ENCODE measurements around the gene NEDD9.
A peak's percentile ranks its signal among the peaks of the same experiment; 100 is the strongest.

The NEDD9 gene
- 2.5 to 44.9 (median 29.8) reads per million in 17 experiments for total RNA-seq

GRCh38 chr6:11232193-11232769, at the start of gene NEDD9:
Gene NEDD9, minus strand, starts transcription at chr6:11232668. Its CDS starts 153 bp downstream, at chr6:11232515.
- peak; percentile 92 to 97 (median 96) for DNase-seq

GRCh38 chr6:11282245-11282644, 49.8 kb upstream of the NEDD9 start:
- no peak for DNase-seq

- DNase-seq = no peak
Observed at GRCh38 chr6:11280394-11280793, 47.9 kb upstream of the NEDD9 start.

- no peak for DNase-seq
Observed at GRCh38 chr6:11279284-11279689, 46.8 kb upstream of the NEDD9 start.

- no peak for DNase-seq
Observed at GRCh38 chr6:11278207-11278559, 45.7 kb upstream of the NEDD9 start.

GRCh38 chr6:11277275-11278206, 45.1 kb upstream of the NEDD9 start:
- DNase-seq = peak; percentile 5 to 39 (median 24)

- DNase-seq = no peak
Observed at GRCh38 chr6:11276911-11277274, 44.4 kb upstream of the NEDD9 start.

- no peak for DNase-seq
Observed at GRCh38 chr6:11276228-11276627, 43.8 kb upstream of the NEDD9 start.

- DNase-seq = peak; percentile 61 to 90 (median 76)
Observed at GRCh38 chr6:11275598-11275997, 43.1 kb upstream of the NEDD9 start.

GRCh38 chr6:11273406-11274065, 41.1 kb upstream of the NEDD9 start:
- DNase-seq = no peak

GRCh38 chr6:11272491-11273192, 40.2 kb upstream of the NEDD9 start:
- peak in 1 of 4 experiments; percentile 19 for DNase-seq

- peak; percentile 20 to 61 (median 48) for DNase-seq
Observed at GRCh38 chr6:11271228-11272020, 39.0 kb upstream of the NEDD9 start.

GRCh38 chr6:11270030-11271027, 37.9 kb upstream of the NEDD9 start:
- DNase-seq = no peak

- DNase-seq = no peak
Observed at GRCh38 chr6:11268978-11269377, 36.5 kb upstream of the NEDD9 start.

- DNase-seq = no peak
Observed at GRCh38 chr6:11266926-11267325, 34.5 kb upstream of the NEDD9 start.

- DNase-seq = no peak
Observed at GRCh38 chr6:11265932-11266331, 33.5 kb upstream of the NEDD9 start.

- no peak for DNase-seq
Observed at GRCh38 chr6:11264100-11264499, 31.6 kb upstream of the NEDD9 start.

- no peak for DNase-seq
Observed at GRCh38 chr6:11263291-11263775, 30.9 kb upstream of the NEDD9 start.

- no peak for DNase-seq
Observed at GRCh38 chr6:11262242-11262641, 29.8 kb upstream of the NEDD9 start.

GRCh38 chr6:11260249-11261038, 28.0 kb upstream of the NEDD9 start:
- DNase-seq = no peak
